Panc1 (cell line): ENCODE measurements around the gene C1QC. TPM values are rescaled to one million over a fixed set of nuclear protein-coding genes. Genes with fewer than 3 reads are reported as not detected.

Experiments
- ATAC-seq: fragments of 200-7000 bp; cut with Tn5 transposase; 2 replicates; pipeline ENCODE4 v1.9.1; 2020; ENCODE audit warnings: mild to moderate bottlenecking, moderate library complexity
- BruUV-seq: library from RNA; stranded (reverse); fragments of 400-500 nt; replicated peaks from 2 replicates; lab custom pipeline; 2021; lab: Mats Ljungman, UMichigan
- CTCF ChIA-PET: fragments of 300-600 bp; sonication (Branson Sonifier 250); formaldehyde crosslinking; loops from one replicate; lab custom pipeline; 2022; ENCODE audit warnings: antibody characterized with exemption; lab: Charles Lee
- POLR2A ChIA-PET: fragments of 300-600 bp; sonication (Branson Sonifier 250); formaldehyde crosslinking; loops from one replicate; lab custom pipeline; 2022; ENCODE audit warnings: antibody characterized with exemption; lab: Charles Lee
- DNase-seq: peaks from one replicate; pipeline ENCODE4 v3.0.0-alpha.2; 2010; ENCODE audit warnings: low read depth, low spot score
- H3K27ac ChIP-seq: 2 replicates; pipeline ENCODE4 v1.5.1; 2011; ENCODE audit warnings: mild to moderate bottlenecking, low read length, inconsistent platforms
- H3K27me3 ChIP-seq: fragments of 200-500 bp; sonication (Bioruptor generic); 2 replicates; pipeline ENCODE4 v1.6.0; 2014; ENCODE audit warnings: low read length, inconsistent platforms; ENCODE audit not compliant: control insufficient read depth, insufficient read depth
- H3K36me3 ChIP-seq: fragments of 200-500 bp; sonication (Bioruptor generic); 2 replicates; pipeline ENCODE4 v1.5.1; 2014; ENCODE audit warnings: inconsistent platforms, mild to moderate bottlenecking, low read length, moderate library complexity; ENCODE audit not compliant: control insufficient read depth, insufficient read depth
- H3K4me1 ChIP-seq: 2 replicates; pipeline ENCODE4 v1.5.1; 2011; ENCODE audit warnings: inconsistent platforms, mild to moderate bottlenecking, low read length, moderate library complexity; ENCODE audit not compliant: control insufficient read depth, insufficient read depth
- H3K4me3 ChIP-seq, 2 experiments: 2 replicates each; pipeline ENCODE4 v1.5.1; 2011 to 2012; ENCODE audit warnings: low read depth in 2 of 2, low read length in 2 of 2, mild to moderate bottlenecking in 2 of 2, inconsistent platforms in 1 of 2, moderate library complexity in 1 of 2
- H3K9me3 ChIP-seq: fragments of 200-500 bp; sonication (Bioruptor generic); 2 replicates; pipeline ENCODE4 v1.5.1; 2014; ENCODE audit warnings: low read depth, mild to moderate bottlenecking, inconsistent platforms, low read length, moderate library complexity; ENCODE audit not compliant: control insufficient read depth, insufficient read depth
- POLR2AphosphoS5 ChIP-seq: IDR thresholded peaks from 2 replicates; pipeline ENCODE4 v1.6.1; 2012; ENCODE audit warnings: mild to moderate bottlenecking, low read depth, low read length, moderate library complexity
- SIN3A ChIP-seq: IDR thresholded peaks from 2 replicates; pipeline ENCODE4 v1.6.1; 2012; ENCODE audit warnings: low read depth, mild to moderate bottlenecking, low read length, moderate library complexity, borderline replicate concordance; ENCODE audit not compliant: insufficient read depth
- TCF7L2 ChIP-seq: IDR thresholded peaks from 2 replicates; pipeline ENCODE4 v1.6.1; 2011; ENCODE audit warnings: mild to moderate bottlenecking, low read depth, low read length, inconsistent platforms
- in situ Hi-C: cut with HindIII; loops from 2 replicates; pipeline ENCODE4 v1.10.0; 2016; ENCODE audit warnings: low sequenced_read_pairs, low pct_unique_long_range_greater_than_20kb
- intact Hi-C: fragments of 100-400 bp; cut with micrococcal nuclease; formaldehyde crosslinking; loops from one replicate; pipeline ENCODE4 v1.10.0; 2022; ENCODE audit not compliant: unreplicated experiment
- total RNA-seq: library from RNA; stranded (reverse); gene quantifications from one replicate; pipeline ENCODE4 v1.2.1, GENCODE V29; 2021; ENCODE audit not compliant: unreplicated experiment
- TF ChIP-seq, protein P1 (sequence below), 2 experiments: IDR thresholded peaks; 2 replicates each; pipeline ENCODE4 v1.6.1; 2011 to 2012; ENCODE audit warnings: low read depth in 2 of 2, control low read depth in 1 of 2, low read length in 1 of 2, mild to moderate bottlenecking in 1 of 2, moderate library complexity in 1 of 2; ENCODE audit not compliant: insufficient read depth in 1 of 2
- TF ChIP-seq, protein P2 (sequence below): fragments of 450-650 bp; IDR thresholded peaks from 2 replicates; pipeline ENCODE4 v1.5.1; 2017; ENCODE audit warnings: mild to moderate bottlenecking

Gene C1QC
- total RNA-seq, 1 experiment from 2014 or later: 0.64 TPM

DNA sequence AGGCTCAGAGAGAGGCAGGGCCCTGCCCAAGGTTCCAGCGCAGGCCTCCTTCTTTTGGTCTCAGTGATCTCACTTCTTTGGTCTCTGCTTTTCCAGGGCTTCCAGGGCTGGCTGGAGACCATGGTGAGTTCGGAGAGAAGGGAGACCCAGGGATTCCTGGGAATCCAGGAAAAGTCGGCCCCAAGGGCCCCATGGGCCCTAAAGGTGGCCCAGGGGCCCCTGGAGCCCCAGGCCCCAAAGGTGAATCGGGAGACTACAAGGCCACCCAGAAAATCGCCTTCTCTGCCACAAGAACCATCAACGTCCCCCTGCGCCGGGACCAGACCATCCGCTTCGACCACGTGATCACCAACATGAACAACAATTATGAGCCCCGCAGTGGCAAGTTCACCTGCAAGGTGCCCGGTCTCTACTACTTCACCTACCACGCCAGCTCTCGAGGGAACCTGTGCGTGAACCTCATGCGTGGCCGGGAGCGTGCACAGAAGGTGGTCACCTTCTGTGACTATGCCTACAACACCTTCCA, 17.3 kb downstream of the C1QC start:
- no TSS peak for BruUV-seq
- in situ Hi-C loops (no loop called here), intact Hi-C loops (no loop called here)
- Histone ChIP-seq H3K36me3 (no peaks in the 10 kb centered on the region), H3K9me3 (no peaks in the 10 kb centered on the region), H3K4me1 (no peaks in the 10 kb centered on the region), H3K27me3 (no peaks in the 10 kb centered on the region; the same call in 1 of the 2 replicates), H3K4me3 (no peak overlapping the region), H3K27ac (no peak overlapping the region)
- POLR2A ChIA-PET: no interaction called here
- ATAC-seq: no peak
- TF ChIP-seq, protein P1, sequence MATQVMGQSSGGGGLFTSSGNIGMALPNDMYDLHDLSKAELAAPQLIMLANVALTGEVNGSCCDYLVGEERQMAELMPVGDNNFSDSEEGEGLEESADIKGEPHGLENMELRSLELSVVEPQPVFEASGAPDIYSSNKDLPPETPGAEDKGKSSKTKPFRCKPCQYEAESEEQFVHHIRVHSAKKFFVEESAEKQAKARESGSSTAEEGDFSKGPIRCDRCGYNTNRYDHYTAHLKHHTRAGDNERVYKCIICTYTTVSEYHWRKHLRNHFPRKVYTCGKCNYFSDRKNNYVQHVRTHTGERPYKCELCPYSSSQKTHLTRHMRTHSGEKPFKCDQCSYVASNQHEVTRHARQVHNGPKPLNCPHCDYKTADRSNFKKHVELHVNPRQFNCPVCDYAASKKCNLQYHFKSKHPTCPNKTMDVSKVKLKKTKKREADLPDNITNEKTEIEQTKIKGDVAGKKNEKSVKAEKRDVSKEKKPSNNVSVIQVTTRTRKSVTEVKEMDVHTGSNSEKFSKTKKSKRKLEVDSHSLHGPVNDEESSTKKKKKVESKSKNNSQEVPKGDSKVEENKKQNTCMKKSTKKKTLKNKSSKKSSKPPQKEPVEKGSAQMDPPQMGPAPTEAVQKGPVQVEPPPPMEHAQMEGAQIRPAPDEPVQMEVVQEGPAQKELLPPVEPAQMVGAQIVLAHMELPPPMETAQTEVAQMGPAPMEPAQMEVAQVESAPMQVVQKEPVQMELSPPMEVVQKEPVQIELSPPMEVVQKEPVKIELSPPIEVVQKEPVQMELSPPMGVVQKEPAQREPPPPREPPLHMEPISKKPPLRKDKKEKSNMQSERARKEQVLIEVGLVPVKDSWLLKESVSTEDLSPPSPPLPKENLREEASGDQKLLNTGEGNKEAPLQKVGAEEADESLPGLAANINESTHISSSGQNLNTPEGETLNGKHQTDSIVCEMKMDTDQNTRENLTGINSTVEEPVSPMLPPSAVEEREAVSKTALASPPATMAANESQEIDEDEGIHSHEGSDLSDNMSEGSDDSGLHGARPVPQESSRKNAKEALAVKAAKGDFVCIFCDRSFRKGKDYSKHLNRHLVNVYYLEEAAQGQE (IDR thresholded peaks at IDR 0.05; ENCODE audit: insufficient read depth in 1 of 2, low read depth in 2 of 2, low read length in 1 of 2): no peak
- TF ChIP-seq POLR2AphosphoS5: no peak
- TF ChIP-seq, protein P2, sequence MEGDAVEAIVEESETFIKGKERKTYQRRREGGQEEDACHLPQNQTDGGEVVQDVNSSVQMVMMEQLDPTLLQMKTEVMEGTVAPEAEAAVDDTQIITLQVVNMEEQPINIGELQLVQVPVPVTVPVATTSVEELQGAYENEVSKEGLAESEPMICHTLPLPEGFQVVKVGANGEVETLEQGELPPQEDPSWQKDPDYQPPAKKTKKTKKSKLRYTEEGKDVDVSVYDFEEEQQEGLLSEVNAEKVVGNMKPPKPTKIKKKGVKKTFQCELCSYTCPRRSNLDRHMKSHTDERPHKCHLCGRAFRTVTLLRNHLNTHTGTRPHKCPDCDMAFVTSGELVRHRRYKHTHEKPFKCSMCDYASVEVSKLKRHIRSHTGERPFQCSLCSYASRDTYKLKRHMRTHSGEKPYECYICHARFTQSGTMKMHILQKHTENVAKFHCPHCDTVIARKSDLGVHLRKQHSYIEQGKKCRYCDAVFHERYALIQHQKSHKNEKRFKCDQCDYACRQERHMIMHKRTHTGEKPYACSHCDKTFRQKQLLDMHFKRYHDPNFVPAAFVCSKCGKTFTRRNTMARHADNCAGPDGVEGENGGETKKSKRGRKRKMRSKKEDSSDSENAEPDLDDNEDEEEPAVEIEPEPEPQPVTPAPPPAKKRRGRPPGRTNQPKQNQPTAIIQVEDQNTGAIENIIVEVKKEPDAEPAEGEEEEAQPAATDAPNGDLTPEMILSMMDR: no peak
- TF ChIP-seq SIN3A: no peak
- TF ChIP-seq TCF7L2: no peak
- no peak for DNase-seq
- CTCF ChIA-PET: no interaction called here

DNA sequence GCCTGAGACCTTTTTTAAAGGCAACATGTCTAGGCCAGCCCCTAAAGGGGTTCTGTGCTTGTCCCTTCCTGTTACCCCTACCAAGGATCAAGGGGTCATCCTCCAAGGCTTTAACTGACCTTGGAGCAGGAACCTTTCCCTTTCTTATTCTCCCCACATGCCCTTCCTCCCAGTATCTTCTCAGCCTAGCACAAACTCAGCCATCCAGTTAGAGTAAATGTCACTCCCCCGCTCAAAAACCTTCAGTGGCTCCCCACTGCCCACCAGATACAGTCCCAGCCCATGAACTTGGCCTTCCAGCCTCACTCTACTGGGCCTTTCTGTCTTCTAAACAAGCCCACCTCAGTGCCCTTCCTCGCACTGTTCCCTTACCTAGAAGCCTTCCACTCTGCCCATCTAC, 18.4 kb downstream of the C1QC start:
- Histone ChIP-seq H3K27ac (no peak overlapping the region), H3K4me1 (no peaks in the 10 kb centered on the region; the same call in 1 of the 2 replicates), H3K9me3 (no peaks in the 10 kb centered on the region), H3K36me3 (no peaks in the 10 kb centered on the region), H3K4me3 (no peak overlapping the region), H3K27me3 (no peaks in the 10 kb centered on the region)
- POLR2A ChIA-PET: no interaction called here
- ATAC-seq (no peak), DNase-seq (no peak)
- TF ChIP-seq, protein P1 (IDR thresholded peaks at IDR 0.05; ENCODE audit: insufficient read depth in 1 of 2, low read depth in 2 of 2, low read length in 1 of 2): no peak
- TF ChIP-seq TCF7L2: no peak
- no peak for TF ChIP-seq POLR2AphosphoS5
- TF ChIP-seq SIN3A: no peak
- intact Hi-C loops: no loop called here
- CTCF ChIA-PET: no interaction called here
- no TSS peak for BruUV-seq
- in situ Hi-C loops: no loop called here
